ENCODE results near the gene SLC12A3.

DNA sequence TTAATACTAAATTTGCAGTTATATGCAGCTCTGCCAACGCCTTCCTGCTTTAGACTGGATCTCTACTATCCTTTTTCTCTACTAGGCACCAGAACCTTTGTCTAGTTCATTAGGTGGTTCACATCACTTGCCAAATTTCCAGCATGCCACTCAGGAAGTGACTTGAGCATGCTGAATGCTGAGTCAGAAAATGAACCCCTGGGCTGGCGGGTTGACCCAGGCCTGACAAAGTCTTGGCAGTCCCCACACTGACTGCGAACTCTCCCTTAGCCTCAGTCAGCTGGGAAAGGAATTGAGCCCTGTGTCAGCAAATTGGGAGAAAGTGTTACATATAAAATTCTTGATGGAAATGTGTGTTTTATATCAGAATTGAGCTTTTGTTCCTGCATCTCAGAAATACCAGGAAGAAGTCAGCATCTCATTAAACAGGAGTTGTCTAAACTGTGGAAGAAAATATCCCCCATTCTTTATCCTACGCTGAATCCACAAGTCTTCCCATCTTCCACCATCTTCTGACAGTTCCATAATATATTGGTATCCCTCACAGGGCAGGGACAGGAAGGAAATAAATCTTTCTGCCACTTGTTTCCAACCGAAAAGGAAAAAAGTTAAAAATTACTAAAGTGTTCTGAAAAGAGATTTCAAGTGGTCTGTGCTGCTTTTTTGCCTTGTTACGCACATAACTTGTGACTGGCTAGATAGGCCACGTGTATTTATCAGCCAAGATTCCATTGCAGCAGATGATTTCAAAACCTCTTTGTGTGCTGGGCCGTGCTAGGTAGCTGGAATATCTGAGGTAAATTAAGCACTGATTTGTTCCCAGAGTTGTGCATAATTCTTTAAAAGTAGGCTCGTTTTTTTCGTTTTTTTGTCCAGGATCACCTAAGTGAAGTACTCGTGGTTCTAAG lies 16.7 kb upstream of the SLC12A3 start:
- TF ChIP-seq L3MBTL2 (conservative IDR thresholded peaks at IDR 0.05), result no peak
- TF ChIP-seq SP1 (IDR thresholded peaks at IDR 0.05), result no peak
- no peak for TF ChIP-seq TARDBP (IDR thresholded peaks at IDR 0.05)
